ENCODE results near the gene KIAA1586. TPM values are rescaled to one million over a fixed set of nuclear protein-coding genes. Genes with fewer than 3 reads are reported as not detected.

Gene KIAA1586
- total and polyA plus RNA-seq, 9 of the 15 experiments (the other 6 are each of a cell fraction or from before 2014, with no cell fraction given), result 23.4 to 43.6 (median 29.5) TPM

DNA sequence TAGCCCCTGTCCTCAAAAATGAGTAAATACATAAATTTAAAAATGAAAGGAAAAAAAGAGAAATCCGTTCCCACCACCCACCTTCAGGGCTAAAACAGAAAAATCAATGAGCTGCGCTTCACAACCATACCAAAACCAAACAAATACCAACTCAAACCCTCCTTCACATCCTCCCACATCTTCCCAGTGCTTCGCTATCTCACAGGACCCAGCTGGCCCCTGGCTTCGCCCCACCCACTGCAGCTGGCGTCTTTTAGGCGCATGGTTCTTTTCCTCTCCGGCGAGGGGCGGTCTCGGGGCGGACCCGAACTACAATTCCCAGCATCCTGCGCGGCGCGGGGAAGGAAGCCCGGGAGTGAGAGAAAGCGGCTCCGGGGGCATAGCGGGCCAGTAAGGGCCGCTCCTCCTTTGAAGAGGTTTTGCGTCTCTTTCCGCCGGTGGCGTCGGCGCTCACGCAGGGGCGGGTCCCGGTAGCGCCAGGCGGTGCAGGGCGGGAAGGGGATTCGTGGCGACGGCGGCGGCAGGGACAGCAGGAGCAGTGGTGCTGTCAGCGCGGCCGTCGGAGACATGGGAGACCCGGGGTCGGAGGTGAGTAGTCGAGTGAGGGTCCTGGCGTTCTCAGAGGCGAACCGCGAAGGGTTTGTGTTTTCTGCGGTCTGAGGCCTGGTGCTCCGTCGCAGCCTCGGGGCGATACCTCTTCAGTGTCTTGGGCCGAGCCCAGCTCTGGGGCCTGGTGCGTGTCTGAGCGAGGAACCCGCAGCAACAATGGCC is 43.4 kb downstream of the KIAA1586 start, which contains the start of gene ZNF451 (continued):
- TF ChIP-seq ZC3H4 (CRISPR knock-in tag; IDR thresholded peaks at IDR 0.05; ENCODE audit: borderline replicate concordance), result no peak
- peak; percentile 89 to 90 for TF ChIP-seq TRIM24 (IDR thresholded peaks at IDR 0.05)
- peak; percentile 52; the same call in 1 of the 2 replicates for TF ChIP-seq NFATC3 (IDR thresholded peaks at IDR 0.05)
- TF ChIP-seq MED1 (CRISPR knock-in tag; IDR thresholded peaks at IDR 0.05; ENCODE audit: borderline replicate concordance), result no peak
- peak; percentile 81 to 87; a peak in 3 of 4 replicates for TF ChIP-seq TBL1XR1 (IDR thresholded peaks at IDR 0.05; ENCODE audit: low read length in 2 of 2)
- TF ChIP-seq RCOR1 (IDR thresholded peaks at IDR 0.05; ENCODE audit: borderline replicate concordance in 1 of 2, low read depth in 2 of 2, low read length in 2 of 2), result peak; percentile 74 to 85; a peak in 3 of 4 replicates
- TF ChIP-seq, protein P1, sequence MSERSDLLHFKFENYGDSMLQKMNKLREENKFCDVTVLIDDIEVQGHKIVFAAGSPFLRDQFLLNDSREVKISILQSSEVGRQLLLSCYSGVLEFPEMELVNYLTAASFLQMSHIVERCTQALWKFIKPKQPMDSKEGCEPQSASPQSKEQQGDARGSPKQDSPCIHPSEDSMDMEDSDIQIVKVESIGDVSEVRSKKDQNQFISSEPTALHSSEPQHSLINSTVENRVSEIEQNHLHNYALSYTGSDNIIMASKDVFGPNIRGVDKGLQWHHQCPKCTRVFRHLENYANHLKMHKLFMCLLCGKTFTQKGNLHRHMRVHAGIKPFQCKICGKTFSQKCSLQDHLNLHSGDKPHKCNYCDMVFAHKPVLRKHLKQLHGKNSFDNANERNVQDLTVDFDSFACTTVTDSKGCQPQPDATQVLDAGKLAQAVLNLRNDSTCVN (CRISPR knock-in tag; IDR thresholded peaks at IDR 0.05), result no peak
- TF ChIP-seq ZNF561 (CRISPR knock-in tag; conservative IDR thresholded peaks at IDR 0.05), result no peak
- no peak for TF ChIP-seq ZNF3 (CRISPR knock-in tag; IDR thresholded peaks at IDR 0.05)
- no peak for TF ChIP-seq GATAD2A (IDR thresholded peaks at IDR 0.05)
- 0 out of 2 replicates have a peak, but pooled peaks have one; percentile 40 for TF ChIP-seq CBX1 (IDR thresholded peaks at IDR 0.05; ENCODE audit: low read depth)
- peak; percentile 86 for TF ChIP-seq ELF1 (tag; IDR thresholded peaks at IDR 0.05)
- TF ChIP-seq OTX1 (CRISPR knock-in tag; IDR thresholded peaks at IDR 0.05), result no peak; the same call in 1 of the 2 replicates
- TF ChIP-seq, protein P2, sequence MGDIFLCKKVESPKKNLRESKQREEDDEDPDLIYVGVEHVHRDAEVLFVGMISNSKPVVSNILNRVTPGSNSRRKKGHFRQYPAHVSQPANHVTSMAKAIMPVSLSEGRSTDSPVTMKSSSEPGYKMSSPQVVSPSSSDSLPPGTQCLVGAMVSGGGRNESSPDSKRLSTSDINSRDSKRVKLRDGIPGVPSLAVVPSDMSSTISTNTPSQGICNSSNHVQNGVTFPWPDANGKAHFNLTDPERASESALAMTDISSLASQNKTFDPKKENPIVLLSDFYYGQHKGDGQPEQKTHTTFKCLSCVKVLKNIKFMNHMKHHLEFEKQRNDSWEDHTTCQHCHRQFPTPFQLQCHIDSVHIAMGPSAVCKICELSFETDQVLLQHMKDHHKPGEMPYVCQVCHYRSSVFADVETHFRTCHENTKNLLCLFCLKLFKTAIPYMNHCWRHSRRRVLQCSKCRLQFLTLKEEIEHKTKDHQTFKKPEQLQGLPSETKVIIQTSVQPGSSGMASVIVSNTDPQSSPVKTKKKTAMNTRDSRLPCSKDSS (IDR thresholded peaks at IDR 0.05; ENCODE audit: low read depth, partially characterized antibody), result no peak
- peak; percentile 96 for TF ChIP-seq POLR2AphosphoS5 (IDR thresholded peaks at IDR 0.05; ENCODE audit: control insufficient read depth, insufficient read depth, low read depth, low read length)
- TF ChIP-seq MBD2 (IDR thresholded peaks at IDR 0.05; ENCODE audit: borderline replicate concordance, low read depth), result peak; percentile 88
- 0 out of 2 replicates have a peak, but pooled peaks have one; percentile 65 for TF ChIP-seq LCOR (CRISPR knock-in tag; IDR thresholded peaks at IDR 0.05)
- TF ChIP-seq, protein P3, sequence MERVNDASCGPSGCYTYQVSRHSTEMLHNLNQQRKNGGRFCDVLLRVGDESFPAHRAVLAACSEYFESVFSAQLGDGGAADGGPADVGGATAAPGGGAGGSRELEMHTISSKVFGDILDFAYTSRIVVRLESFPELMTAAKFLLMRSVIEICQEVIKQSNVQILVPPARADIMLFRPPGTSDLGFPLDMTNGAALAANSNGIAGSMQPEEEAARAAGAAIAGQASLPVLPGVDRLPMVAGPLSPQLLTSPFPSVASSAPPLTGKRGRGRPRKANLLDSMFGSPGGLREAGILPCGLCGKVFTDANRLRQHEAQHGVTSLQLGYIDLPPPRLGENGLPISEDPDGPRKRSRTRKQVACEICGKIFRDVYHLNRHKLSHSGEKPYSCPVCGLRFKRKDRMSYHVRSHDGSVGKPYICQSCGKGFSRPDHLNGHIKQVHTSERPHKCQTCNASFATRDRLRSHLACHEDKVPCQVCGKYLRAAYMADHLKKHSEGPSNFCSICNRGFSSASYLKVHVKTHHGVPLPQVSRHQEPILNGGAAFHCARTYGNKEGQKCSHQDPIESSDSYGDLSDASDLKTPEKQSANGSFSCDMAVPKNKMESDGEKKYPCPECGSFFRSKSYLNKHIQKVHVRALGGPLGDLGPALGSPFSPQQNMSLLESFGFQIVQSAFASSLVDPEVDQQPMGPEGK (CRISPR knock-in tag; IDR thresholded peaks at IDR 0.05; ENCODE audit: borderline replicate concordance), result no peak
- no peak for TF ChIP-seq ZFP1 (CRISPR knock-in tag; IDR thresholded peaks at IDR 0.05)
- TF ChIP-seq HNRNPUL1 (IDR thresholded peaks at IDR 0.05; ENCODE audit: low read length), result no peak
- no peak for TF ChIP-seq ZC3H8 (IDR thresholded peaks at IDR 0.05)
- TF ChIP-seq ATF7 (IDR thresholded peaks at IDR 0.05), result peak; percentile 89
- no peak for TF ChIP-seq KLF10 (CRISPR knock-in tag; IDR thresholded peaks at IDR 0.05)
- TF ChIP-seq GTF2A2 (tag; IDR thresholded peaks at IDR 0.05), result no peak
- TF ChIP-seq ZNF133 (CRISPR knock-in tag; IDR thresholded peaks at IDR 0.05), result no peak
- TF ChIP-seq MAFK (IDR thresholded peaks at IDR 0.05; ENCODE audit: low read length), result no peak
- TF ChIP-seq ELF2 (CRISPR knock-in tag; IDR thresholded peaks at IDR 0.05), result peak; percentile 59; the same call in 1 of the 2 replicates
- no peak for TF ChIP-seq YBX1 (IDR thresholded peaks at IDR 0.05)
